Activated CD8-positive, alpha-beta memory T cell treated with anti-CD3 and anti-CD28 coated beads, Interleukin-2, amount 50 U/mL, for 24 hours (primary cell): Measurements from ENCODE around the gene NADK2.
"Not testable (repeated sequence)": the region's sequence is repeated elsewhere in the genome, so short reads cannot be mapped to it uniquely, and the experiment has no call there.

Experiments used
- DNase-seq: peaks from one replicate; pipeline ENCODE4 v3.0.0-alpha.2; 2020; ENCODE audit errors: extremely low read depth

Gene NADK2

DNA sequence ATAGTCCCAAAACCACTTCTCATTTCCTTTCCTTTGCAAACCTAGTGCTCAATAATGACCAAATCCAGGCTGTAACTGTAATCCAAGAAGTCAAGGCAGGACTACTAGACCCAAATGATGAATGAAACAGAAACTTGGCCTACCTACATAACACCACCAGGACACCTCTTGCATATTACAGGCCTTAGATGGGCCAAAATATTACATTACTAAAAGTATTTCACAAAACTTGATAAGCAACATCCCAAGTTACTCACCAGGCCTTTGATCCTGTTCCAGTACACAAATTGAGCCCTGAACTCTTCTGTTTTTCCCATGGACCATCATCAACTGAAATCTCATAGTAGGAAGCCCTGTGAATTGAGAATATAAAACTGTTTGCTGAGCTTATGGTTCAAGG, 34.8 kb downstream of the NADK2 start:
- no peak for DNase-seq

DNA sequence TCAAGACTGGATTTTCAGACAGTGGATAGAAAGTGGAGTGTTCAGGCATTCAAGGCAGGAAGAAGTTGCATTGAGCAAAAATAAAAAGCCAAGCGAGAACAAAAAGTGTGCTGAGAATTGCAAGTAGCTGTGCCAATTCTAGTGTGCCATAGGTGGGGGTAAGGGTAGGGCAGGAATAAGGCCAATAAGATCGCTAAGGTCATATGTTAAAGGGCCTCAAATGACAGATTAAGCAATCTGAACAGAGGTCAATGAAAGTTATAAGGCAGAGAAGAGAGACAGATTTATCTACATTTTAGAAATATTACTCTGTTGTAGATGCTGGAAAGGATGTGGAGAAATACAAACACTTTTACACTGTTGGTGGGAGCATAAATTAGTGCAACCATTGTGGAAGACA, 36.4 kb downstream of the NADK2 start:
- no peak for DNase-seq

DNA sequence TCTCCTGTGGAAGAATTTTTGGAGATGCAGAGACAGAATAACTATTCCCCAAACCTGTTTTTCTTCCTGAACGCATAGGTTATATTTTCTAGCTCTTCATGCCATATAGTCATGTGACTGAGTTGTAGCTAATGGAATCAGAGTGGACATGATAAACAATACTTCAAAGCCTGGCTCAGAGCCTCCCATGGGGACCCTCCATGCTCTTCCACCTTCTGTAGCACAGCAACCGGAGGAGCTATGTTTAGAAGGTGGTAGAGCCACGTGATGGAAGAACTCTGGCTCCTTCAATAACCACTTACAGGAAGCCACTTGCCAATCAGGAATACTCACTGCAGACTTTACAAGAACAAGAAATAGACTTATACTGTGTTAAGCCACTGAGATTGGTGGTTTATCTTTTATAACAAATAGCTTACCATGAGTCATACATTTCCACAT, 39.2 kb downstream of the NADK2 start:
- no peak for DNase-seq

DNA sequence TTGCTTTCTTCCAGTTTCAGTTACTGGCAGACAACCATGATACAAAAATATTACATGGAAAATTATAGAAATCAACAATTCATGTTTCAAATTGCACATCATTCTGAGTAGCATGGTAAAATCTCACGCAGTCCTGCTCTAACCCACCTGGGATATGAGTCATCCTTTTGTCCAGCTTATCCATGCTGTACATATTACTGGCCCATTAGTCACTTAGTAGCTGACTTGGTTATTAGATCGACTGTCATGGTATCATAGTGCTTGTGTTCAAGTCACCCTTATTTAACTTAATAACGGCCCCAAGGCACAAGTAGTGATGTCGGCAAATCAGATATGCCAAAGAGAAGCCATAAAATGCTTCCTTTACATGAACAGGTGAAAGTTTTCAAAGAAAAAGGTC, 41.2 kb downstream of the NADK2 start:
- no peak for DNase-seq

DNA sequence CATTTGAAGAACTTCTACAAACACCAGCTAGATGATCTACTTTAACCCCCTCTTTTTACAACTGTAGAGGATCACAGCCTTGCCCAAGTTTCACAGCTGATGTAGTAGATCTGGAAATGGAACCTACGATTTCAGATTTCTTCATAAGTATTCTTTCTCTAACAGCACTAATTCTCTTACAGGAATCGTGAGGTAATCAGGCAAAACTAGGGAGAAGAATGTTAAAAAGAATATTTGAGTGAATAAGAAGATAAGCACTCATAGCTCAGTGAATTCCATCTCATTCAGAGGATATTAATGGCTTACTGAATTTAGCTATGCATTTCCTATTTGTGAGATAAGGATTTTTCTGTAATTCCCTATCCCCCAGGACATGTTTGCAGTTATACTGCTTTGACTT, 42.1 kb downstream of the NADK2 start:
- no peak for DNase-seq

DNA sequence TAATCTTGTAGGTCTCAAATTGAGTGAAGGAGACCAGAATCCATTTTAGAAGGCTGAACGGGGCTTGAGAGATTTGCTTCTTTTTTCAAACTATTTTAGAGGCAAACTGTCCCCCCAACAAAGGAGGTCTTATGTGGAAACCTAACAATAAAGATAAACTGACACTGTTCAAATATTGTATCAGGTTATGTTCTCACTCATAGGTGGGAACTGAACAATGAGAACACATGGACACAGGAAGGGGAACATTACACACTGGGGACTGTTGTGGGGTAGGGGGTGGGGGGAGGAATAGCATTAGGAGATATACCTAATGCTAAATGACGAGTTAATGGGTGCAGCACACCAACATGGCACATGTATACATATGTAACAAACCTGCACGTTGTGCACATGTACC, 42.9 kb downstream of the NADK2 start:
- DNase-seq, result not testable (repeated sequence)

DNA sequence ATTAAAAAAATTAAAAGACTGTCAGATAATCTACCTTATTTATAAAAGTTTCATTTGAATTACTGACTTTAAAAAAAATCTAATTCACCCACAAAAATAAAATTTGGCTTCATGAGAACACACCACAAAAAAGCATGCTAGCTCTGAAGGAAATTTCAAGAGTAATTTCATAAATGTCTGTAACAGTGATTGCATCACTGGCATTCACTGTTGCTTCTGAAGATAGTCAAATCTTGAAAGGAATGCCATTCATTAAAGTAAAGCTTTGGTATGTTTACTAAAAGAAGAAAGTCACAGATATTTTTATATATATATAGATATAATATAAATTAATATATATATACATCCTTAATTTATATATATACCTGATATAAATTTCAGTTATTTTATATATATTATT, 43.4 kb downstream of the NADK2 start:
- DNase-seq, result no peak

DNA sequence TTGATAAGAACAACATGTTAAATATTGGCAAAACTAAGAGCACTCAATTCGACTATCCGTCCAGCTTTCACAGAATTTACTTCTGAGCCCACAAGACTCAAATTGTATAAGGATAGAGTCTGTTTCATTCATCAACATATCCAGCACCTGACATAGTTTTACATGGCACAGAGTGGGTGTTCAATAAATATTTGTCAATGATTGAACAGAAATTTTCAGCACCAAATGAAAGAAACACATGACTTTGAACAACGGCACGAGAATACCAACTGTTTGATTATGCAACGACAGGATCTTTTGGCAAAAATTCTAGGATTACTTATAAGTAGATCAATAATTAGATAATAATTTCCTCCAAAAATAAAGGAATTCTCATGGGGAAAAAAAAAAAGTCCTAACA, 48.0 kb downstream of the NADK2 start:
- DNase-seq, result no peak

DNA sequence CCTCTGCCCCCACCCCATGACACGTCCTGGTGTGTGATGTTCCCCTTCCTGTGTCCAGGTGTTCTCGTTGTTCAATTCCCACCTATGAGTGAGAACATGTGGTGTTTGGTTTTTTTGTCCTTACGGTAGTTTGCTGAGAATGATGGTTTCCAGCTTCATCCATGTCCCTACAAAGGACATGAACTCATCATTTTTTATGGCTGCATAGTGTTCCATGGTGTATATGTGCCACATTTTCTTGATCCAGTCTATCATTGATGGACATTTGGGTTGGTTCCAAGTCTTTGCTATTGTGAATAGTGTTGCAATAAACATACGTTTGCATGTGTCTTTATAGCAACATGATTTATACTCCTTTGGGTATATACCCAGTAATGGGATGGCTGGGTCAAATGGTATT, 57.3 kb downstream of the NADK2 start:
- DNase-seq, result not testable (repeated sequence)

DNA sequence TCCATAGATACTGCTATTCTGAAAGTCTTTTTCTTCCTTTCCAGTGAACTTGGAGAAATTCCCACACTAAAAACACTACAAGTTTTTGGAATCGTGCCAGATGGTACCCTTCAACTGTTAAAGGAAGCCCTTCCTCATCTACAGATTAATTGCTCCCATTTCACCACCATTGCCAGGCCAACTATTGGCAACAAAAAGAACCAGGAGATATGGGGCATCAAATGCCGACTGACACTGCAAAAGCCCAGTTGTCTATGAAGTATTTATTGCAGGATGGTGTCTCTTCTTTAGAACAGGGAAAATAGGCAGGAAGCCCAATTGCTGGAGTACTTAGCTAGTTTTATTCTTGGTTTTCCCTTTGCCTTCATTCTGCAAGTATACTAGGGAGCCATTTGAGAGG, 60.0 kb downstream of the NADK2 start:
- no peak for DNase-seq

DNA sequence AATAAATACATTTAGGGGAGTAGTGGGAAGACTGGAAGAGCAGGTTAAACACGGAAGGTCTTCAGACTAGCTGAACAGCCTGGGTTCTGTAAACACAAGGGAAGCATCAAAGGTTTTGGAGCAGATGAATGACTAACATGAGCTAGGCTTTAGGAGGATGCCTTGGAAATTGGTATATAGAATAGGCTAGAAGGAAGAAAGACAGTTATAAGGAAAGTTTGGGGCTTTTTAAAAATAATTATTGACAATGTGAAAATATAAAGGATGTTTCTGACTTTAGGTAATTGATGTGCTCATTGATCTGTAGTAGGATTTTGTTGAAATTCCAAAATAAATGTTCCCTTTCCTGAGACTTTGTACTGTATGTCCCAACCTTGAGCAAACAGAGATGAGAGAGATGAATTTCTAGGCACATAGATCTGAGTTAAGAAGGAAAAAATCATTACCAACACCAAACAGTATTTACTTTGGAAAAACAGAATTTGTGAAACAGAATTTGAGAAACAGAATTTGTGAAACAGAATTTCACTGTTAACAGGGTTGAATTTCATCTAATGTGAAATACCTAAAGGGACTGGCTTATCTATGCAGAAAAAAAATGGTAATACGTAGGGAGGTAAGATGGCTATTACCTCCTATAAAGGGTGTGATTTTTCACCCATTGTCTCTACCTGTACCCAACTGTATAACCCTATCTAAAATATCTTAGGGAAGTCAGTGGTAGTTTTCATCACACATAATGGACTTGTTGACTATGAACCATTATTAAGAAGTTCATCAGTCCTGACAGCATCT, 61.0 kb downstream of the NADK2 start:
- no peak for DNase-seq

DNA sequence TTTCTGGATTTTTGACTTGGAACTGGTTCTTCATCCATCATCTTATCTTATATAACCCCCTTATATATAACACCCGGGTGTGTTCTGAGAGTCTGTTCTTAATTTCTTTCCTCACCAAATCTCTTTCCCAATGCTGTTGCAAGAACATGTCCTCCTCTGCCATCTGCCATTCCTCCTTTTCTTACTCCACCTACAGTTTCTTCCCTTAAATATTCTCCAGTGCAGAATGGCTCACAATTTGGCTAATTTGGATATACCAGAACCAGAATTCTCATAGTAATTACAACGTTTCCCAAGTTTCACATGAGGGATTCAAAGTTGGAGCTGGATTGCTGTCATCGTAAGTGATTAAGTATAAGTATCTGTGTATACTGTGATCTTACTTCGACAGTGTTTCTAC, 61.8 kb downstream of the NADK2 start:
- DNase-seq, result no peak

DNA sequence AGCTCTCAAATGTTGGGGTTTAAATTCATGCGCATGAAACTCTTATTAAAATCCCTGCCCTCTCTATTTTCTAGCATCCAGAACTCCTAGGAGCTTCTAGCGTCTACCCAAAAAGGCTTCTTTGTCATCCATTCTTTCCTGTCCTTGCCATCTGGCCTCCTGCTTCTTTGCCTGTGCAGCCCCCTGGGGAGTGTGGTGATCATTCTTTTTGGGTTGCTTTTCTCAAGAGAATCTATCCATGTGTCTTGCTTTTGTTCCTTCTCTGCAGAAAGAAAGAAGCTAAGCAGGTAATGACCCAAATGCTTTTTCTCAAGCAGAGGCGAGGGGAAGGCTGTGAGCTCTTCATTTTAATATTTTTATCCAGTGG, 63.2 kb downstream of the NADK2 start:
- DNase-seq, result no peak

DNA sequence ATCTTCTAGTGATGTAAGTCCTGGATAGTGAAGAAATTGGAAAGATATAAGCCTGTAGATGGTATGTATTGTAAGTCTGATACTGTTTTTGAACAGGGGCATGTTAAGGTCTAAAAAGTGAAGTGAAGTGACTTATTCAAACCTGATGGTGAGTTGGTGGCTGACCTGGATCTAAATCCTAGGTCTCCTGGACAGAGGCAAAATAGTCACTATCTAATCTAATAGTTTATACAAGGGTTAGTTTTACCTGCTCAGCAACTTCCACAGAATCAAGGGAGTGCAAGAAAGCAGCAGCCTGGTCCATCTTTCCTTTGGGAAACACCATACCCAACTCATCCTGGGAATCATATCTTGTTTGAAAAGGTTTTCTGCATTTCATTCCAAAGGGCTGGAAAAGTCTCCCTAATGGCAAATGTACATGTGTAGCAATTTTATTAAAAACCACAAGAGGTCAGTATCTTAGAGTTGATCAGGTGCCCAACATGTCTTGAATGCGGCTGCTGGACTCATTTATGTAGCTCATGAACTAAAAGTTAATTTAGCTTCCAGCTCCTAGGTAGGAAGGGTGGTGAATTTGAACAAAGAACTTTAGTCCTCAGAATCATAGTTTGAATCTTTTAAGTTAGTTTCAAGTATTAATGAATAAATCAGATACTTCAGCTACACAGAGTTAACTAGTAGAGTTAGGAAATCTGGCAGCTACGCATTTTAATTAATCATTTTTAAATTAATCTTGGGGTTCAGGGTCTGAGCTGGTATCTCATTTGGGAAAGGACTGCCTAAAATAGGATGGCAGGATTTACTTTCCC, 63.8 kb downstream of the NADK2 start:
- DNase-seq, result no peak

DNA sequence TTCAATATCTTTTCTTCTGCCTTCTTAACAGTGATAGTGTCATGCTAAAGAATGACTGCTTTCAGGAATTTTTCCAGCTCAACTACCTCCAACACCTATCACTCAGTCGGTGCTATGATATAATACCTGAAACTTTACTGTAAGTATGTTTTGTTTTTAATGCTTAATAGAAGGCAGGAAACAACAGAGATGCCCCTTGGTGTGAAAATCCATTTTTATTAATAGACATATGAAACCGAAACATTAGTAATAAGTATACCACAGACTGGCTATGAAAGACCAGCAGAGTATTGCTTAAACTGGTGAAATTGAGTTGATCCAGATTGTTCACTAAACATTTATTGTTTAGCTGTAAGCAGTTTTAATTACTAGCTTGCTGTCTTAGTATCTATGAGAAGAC, 64.6 kb downstream of the NADK2 start:
- DNase-seq, result no peak

DNA sequence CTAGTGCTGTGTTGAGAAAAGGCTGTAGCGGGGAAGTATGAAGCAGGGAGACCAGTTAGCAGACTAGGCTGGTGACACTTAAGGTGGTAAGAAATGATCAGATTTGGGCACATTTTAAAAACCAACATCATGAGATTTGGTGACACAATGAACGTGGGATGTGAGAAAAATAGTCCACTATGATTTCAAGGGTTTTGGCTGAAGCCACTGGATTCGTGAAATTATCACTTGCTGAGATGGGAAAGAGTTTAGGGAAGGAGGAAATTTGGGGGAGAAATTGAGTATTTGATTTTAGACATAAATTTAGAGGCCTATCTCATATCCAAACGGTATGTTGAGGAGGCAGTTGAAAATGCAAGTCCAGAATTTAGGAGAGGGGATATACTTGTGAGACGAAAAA, 66.7 kb downstream of the NADK2 start:
- DNase-seq, result no peak

DNA sequence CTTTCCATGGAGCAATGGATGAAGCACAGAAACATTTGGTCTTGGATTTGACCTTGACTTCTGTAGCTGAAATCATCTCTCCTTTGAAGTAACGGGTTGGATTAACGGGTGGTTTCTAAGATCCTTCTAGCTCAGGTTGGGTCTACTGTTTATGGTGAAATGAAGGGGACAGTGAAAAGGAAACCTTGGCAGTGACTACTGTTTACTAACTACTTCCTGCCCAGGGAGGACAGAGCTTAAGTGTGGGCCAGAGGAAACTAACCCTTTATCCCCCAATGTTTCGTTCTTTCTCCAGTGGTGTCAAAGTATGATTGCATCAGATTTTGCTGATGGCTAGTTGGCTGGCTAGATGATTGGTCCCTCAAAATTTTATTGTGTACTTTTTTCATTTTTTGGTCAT, 67.6 kb downstream of the NADK2 start:
- no peak for DNase-seq

DNA sequence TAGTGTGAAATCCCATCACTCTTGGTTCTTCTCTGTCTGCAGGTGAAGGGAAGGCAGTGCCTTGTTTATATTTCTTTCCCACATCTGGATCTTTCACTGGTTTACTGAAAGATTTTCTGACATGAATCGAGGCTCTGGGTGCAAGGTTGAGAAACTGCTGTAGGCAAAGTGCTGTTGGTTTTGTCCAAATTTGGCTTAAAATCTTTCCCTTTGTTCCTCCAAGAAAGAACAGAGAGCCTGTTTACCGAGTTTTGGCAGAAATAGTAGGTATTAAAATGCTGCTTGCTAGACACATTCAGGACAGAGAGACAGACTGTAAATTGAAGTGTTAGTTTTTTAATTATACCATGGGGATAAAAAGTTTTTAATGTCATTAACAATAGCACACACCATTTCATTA, 68.3 kb downstream of the NADK2 start:
- DNase-seq, result no peak

DNA sequence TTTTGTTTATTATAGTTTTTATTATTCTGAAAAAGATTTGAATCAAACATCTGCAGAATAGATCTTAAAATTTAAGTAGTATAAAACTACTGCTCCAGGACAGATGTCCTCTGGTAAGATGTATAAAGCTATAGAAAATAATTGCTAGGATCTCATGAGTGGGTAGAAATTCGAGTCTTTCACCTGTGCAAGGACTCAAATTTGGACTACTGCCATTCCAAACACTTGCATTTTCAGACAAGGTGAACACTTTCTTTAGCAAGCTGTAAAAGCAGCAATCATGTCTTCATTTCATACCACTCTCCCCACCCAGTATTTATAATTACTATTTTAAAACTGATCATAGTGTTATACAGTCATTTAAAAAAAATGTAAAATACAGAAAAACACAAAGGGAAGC, 69.1 kb downstream of the NADK2 start:
- no peak for DNase-seq

DNA sequence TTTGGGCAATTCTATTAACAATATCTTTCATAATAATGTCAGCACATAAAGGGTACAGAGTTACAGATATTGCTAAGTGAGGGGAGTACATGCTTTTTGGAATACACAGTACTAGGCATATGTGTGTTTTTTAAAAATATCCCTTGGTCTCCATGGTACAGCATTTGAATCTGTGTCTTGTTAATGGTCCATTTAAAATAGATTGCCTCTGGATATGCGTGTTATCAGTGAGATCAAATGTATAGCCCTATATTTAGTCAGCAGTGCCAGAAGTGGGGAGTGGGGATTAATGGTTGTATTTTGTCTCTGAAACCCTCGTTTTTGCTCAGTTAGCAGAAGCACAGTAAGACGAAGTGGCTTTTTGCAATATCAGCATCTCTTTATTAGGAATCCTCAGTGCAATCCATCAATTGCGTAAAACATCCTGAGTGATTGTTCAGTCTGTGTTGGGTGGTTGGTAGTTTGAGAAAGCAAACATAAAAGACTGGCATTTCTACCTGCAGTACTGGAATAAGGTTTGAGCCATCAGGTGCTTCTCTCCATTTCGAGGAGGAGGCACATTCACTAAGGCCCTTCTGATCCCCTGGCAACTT, 70.8 kb downstream of the NADK2 start:
- DNase-seq, result no peak

DNA sequence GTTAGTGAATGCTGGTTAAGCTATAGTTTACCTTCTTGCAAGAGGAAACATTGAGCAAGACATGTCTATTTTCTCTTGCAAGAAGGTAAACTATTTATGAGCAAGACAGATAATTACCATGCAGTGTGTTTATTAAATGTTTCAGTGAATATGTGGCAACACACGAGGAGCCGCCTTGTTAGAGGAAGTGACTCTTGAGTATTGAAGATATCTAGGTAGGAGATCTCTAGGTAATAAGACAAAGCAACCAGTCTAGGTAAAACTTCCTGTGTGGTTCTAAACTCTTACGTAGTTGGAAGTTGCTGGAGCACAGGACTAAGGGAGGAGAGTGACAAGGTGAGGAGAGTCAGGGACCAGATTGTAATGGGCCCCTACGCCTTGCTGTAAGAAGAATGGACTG, 73.0 kb downstream of the NADK2 start:
- no peak for DNase-seq

DNA sequence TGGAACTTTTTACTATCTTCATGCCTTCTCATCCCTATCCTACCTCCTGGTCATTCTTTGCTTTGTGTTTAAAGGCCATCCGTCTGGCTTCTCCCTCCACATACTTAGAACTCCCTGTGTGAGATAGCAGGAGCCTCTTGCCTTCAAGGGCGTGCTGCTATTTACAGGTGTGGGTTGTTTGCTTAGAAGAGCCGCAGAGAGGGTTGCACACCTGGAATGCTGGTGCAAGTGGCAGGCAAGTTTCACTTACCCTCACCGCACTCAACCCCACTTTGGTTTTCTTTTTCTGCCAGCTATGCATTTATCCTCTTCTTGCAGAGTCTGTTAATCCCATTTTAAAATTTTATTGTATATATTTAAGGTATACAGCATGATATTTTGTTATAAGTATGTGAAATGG, 77.3 kb downstream of the NADK2 start:
- DNase-seq, result no peak
